GM23338 (cell line): Measurements from ENCODE around the gene TDRD7.

Source experiments
- CREB1 ChIP-seq: fragments of 250-450 bp; sonication (Bioruptor Pico); IDR thresholded peaks from 2 replicates; pipeline ENCODE4 v1.5.0; 2020; ENCODE audit warnings: low read depth, mild to moderate bottlenecking, moderate library complexity
- EZH2 ChIP-seq: fragments of 200-600 bp; sonication (generic); IDR thresholded peaks from one replicate; pipeline ENCODE4 v1.8.0; 2017; ENCODE audit warnings: antibody characterized with exemption, mild to moderate bottlenecking, low read depth; ENCODE audit not compliant: unreplicated experiment
- EZH2phosphoT487 ChIP-seq: fragments of 200-600 bp; sonication (generic); IDR thresholded peaks from one replicate; pipeline ENCODE4 v1.8.1; 2018; ENCODE audit warnings: antibody characterized with exemption; ENCODE audit not compliant: unreplicated experiment
- JUNB ChIP-seq: IDR thresholded peaks from one replicate; pipeline ENCODE4 v1.6.1; 2016; ENCODE audit warnings: antibody characterized with exemption; ENCODE audit not compliant: unreplicated experiment
- POLR2AphosphoS5 ChIP-seq: IDR thresholded peaks from 2 replicates; pipeline ENCODE4 v1.6.1; 2016; ENCODE audit warnings: antibody characterized with exemption, low read depth
- REST ChIP-seq: IDR thresholded peaks from one replicate; pipeline ENCODE4 v1.6.1; 2018; ENCODE audit warnings: antibody characterized with exemption; ENCODE audit not compliant: unreplicated experiment
- STAT1 ChIP-seq: IDR thresholded peaks from one replicate; pipeline ENCODE4 v1.6.1; 2016; ENCODE audit warnings: antibody characterized with exemption; ENCODE audit not compliant: unreplicated experiment
- ZNF331 ChIP-seq: fragments of 250-450 bp; sonication (Bioruptor Pico); IDR thresholded peaks from 2 replicates; pipeline ENCODE4 v1.5.0; 2020; ENCODE audit warnings: low read depth, mild to moderate bottlenecking, moderate library complexity
- TF ChIP-seq, protein P1 (sequence below), 2 experiments: fragments of 200-600 bp in 1 of 2; sonication (generic) in 1 of 2; conservative IDR thresholded peaks; 2 replicates each; pipeline versions ENCODE4 v1.5.1 to v1.6.1; 2016 to 2017; ENCODE audit warnings: antibody characterized with exemption in 2 of 2, low read depth in 2 of 2, mild to moderate bottlenecking in 2 of 2, moderate library complexity in 1 of 2

DNA sequence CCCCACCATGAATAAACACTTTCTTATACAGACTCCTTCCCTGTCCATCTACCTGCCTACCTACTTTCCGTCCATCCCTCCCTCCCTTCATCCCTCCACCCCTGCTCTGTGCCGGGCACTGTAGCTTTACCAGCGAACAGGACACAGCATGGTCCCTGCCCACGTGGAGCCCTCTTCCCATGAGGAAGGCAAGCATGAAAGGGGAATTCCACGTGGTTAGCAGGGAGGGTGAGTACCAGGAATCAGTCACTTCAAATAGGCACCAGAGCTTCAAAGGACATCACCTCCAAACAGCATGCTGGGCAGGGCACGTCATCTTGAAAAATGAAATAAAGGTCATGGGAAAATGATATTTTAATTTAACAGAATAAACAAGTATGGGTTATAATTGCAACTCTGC is 35.0 kb upstream of the TDRD7 start:
- TF ChIP-seq, protein P1, sequence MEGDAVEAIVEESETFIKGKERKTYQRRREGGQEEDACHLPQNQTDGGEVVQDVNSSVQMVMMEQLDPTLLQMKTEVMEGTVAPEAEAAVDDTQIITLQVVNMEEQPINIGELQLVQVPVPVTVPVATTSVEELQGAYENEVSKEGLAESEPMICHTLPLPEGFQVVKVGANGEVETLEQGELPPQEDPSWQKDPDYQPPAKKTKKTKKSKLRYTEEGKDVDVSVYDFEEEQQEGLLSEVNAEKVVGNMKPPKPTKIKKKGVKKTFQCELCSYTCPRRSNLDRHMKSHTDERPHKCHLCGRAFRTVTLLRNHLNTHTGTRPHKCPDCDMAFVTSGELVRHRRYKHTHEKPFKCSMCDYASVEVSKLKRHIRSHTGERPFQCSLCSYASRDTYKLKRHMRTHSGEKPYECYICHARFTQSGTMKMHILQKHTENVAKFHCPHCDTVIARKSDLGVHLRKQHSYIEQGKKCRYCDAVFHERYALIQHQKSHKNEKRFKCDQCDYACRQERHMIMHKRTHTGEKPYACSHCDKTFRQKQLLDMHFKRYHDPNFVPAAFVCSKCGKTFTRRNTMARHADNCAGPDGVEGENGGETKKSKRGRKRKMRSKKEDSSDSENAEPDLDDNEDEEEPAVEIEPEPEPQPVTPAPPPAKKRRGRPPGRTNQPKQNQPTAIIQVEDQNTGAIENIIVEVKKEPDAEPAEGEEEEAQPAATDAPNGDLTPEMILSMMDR (conservative IDR thresholded peaks at IDR 0.05; ENCODE audit: low read depth in 2 of 2) = no peak
- TF ChIP-seq EZH2 (no peak), STAT1 (no peak), REST (no peak), JUNB (no peak), ZNF331 (no peak), EZH2phosphoT487 (no peak), POLR2AphosphoS5 (no peak), CREB1 (no peak)
